Measurements from ENCODE around the gene MRRF. TPM values are rescaled to one million over a fixed set of nuclear protein-coding genes. Genes with fewer than 3 reads are reported as not detected.

The MRRF gene
- total RNA-seq, 2 experiments from 2014 or later, result 34.1 to 35.4 TPM

DNA sequence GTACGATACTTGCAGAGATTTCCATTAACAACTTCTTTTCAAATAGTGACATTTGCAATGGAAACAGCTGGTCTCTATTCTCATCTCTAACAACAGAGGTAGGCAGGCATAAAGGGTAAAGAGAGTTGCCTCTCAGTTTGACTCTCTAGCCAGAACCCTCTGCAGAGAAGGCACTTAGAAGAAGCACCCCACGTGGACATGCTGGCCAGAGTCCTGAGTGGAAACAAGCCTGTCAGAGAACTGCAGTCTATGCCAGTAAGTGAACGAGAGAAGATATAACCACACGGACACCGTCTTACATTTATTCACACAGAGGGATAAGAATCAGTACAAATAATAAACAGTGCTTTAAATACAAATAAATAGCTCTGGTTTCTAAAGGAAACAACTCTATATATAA lies 25.0 kb upstream of the MRRF start:
- no peaks in the 10 kb centered on the region for H3K4me1 Mint-ChIP-seq
- ChIA-PET POLR2A (no interaction called here), CTCF (no interaction called here)
- no peak for DNase-seq
- H3K9me3 Mint-ChIP-seq, result no peaks in the 10 kb centered on the region
- no peaks in the 10 kb centered on the region for H3K27me3 Mint-ChIP-seq
- H3K27ac Mint-ChIP-seq, result no peak overlapping the region
- H3K4me3 Mint-ChIP-seq, result no peak overlapping the region
- peaks cover 27% of the 10 kb centered on the region for H3K36me3 Mint-ChIP-seq (ENCODE audit: low read depth)

DNA sequence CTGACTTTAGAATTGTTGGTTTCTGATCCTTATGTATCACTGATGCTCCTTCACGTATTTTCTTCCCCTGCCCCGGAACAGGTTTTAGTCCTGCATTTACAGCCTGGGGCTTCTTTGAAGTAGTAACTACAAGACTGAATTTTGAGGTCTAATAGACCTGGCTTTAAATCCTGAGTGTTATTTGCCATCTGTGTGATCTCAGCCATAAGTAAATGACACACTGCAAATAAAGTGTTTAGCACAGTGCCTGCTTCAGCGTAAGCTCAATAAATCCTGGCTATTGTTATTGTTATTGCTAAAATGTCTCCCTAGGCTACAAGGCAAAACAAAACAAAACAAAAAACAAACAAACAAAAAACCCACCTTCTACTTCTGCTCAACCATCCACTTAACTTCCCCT lies 20.3 kb upstream of the MRRF start:
- no peak for DNase-seq
- ChIA-PET POLR2A (no interaction called here), CTCF (no interaction called here)
- H3K9me3 Mint-ChIP-seq, result no peaks in the 10 kb centered on the region
- H3K36me3 Mint-ChIP-seq (ENCODE audit: low read depth), result peaks cover 40% of the 10 kb centered on the region
- no peaks in the 10 kb centered on the region for H3K4me1 Mint-ChIP-seq
- H3K27me3 Mint-ChIP-seq, result no peaks in the 10 kb centered on the region
- H3K4me3 Mint-ChIP-seq, result no peak overlapping the region
- H3K27ac Mint-ChIP-seq, result no peak overlapping the region

DNA sequence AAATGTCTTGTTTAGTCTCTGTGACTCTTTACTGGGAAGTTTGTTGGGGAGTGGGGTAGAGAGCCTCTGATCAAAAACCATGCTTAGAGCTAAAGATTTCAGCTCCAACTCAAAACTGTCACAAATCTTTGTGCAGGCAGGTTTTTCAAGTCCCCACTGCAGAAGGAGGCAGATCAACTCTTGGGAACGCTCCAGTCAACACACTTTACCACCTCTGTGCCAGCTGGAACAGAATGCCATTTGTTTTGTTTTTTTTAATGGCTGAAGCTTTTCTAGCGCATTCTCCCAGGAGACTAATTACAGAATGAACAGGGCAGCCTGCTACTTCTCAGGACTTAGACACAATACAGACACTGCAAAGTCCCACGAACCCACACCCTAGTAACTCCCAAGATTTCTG lies 18.0 kb upstream of the MRRF start:
- POLR2A ChIA-PET, result interaction anchor here (0.6 kb wide), 1 partner anchor 16 kb away, joined by 5 read pairs; no protein-coding TSS in a partner anchor

GRCh38 chr9:122248448-122248865 lies 16.2 kb upstream of the MRRF start:
- no peak for DNase-seq
- H3K27me3 Mint-ChIP-seq, result no peaks in the 10 kb centered on the region
- H3K36me3 Mint-ChIP-seq (ENCODE audit: low read depth), result peaks cover 42% of the 10 kb centered on the region
- CTCF ChIA-PET, result interaction anchor here (0.7 kb wide), 1 partner anchor 59 kb away, joined by 7 read pairs; no protein-coding TSS in a partner anchor
- no peak overlapping the region for H3K27ac Mint-ChIP-seq
- no peaks in the 10 kb centered on the region for H3K4me1 Mint-ChIP-seq
- no peak overlapping the region for H3K4me3 Mint-ChIP-seq
- H3K9me3 Mint-ChIP-seq, result no peaks in the 10 kb centered on the region
- POLR2A ChIA-PET, result no interaction called here

More for the DNA sequence above, 18.0 kb upstream of the MRRF start:
- Mint-ChIP-seq H3K27ac (no peak overlapping the region), H3K27me3 (no peaks in the 10 kb centered on the region), H3K4me3 (no peak overlapping the region), H3K9me3 (no peaks in the 10 kb centered on the region), H3K4me1 (no peaks in the 10 kb centered on the region), H3K36me3 (ENCODE audit: low read depth) (peaks cover 41% of the 10 kb centered on the region)
- CTCF ChIA-PET, result no interaction called here
- DNase-seq, result no peak

- CTCF ChIA-PET, result no interaction called here
- no peak for DNase-seq
- no peaks in the 10 kb centered on the region for H3K27me3 Mint-ChIP-seq
- H3K27ac Mint-ChIP-seq, result no peak overlapping the region
- H3K9me3 Mint-ChIP-seq, result no peaks in the 10 kb centered on the region
- no peak overlapping the region for H3K4me3 Mint-ChIP-seq
- peaks cover 1% of the 10 kb centered on the region for H3K4me1 Mint-ChIP-seq
- POLR2A ChIA-PET, result no interaction called here
- H3K36me3 Mint-ChIP-seq (ENCODE audit: low read depth), result peaks cover 27% of the 10 kb centered on the region
Measured at GRCh38 chr9:122251351-122251750, 13.3 kb upstream of the MRRF start.

DNA sequence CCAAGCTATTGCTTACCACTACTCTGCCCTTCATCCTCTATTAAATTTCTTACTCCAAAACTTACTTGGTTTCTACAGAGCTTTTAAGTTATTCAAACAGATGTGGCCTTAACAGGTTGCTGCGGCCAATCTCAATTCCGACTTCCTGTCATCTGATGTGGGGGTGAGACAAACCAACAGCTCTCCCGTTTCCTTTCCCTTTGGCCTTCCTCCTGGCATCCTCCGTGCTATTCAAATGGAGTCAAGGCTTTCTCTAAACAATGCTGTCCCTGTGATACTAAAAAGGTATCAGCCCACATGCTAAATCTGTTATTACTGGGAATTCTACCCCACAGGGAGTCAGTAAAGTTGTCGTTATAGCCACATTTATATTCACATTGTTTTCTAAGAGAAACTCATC lies 11.9 kb upstream of the MRRF start:
- H3K27me3 Mint-ChIP-seq, result no peaks in the 10 kb centered on the region
- H3K36me3 Mint-ChIP-seq (ENCODE audit: low read depth), result peaks cover 22% of the 10 kb centered on the region
- H3K4me3 Mint-ChIP-seq, result no peak overlapping the region
- POLR2A ChIA-PET, result no interaction called here
- H3K4me1 Mint-ChIP-seq, result peaks cover 1% of the 10 kb centered on the region
- H3K27ac Mint-ChIP-seq, result no peak overlapping the region
- H3K9me3 Mint-ChIP-seq, result no peaks in the 10 kb centered on the region
- CTCF ChIA-PET, result no interaction called here
- DNase-seq, result no peak

DNA sequence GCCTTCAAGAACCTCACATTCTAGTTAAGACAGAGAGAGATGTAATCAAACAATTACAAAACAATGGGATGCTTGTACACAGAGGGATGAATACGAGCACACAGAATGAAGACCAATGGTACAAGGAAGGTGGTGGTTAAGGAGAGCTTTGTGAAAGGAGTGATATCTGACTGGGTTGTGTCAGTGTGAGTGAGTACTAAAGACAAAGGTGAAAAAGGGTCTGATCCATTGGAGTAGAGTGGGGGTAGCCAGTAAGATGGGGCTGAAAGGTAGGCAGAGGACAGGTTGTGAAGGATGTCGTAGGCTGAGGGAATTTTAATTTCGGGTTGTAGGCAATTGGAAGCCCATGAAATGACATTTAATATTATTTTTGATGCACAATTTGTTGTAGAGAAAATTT lies 9.9 kb upstream of the MRRF start:
- H3K9me3 Mint-ChIP-seq, result no peaks in the 10 kb centered on the region
- peaks cover 29% of the 10 kb centered on the region for H3K36me3 Mint-ChIP-seq (ENCODE audit: low read depth)
- ChIA-PET CTCF (no interaction called here), POLR2A (no interaction called here)
- no peak overlapping the region for H3K4me3 Mint-ChIP-seq
- no peaks in the 10 kb centered on the region for H3K27me3 Mint-ChIP-seq
- peaks cover 1% of the 10 kb centered on the region for H3K4me1 Mint-ChIP-seq
- no peak for DNase-seq
- H3K27ac Mint-ChIP-seq, result no peak overlapping the region

DNA sequence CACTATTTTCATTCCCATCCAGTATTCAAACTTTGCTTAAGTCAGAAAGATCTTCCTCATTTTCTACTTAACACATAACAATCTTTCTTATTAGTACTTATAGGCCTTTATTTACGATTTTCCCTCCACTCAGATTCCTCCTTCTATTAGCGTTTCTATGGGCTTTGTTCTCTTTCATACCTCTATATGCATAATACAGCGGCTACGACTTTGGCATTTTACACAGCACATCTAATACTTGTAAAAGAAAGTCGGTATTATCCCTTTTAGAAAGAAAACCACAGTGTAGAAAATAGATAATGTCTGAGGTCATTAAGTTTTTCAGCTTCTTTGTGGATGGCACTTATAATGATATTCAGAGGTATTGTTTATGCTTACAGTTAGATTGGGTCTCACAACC lies 8.5 kb upstream of the MRRF start:
- Mint-ChIP-seq H3K4me1 (peaks cover 6% of the 10 kb centered on the region), H3K36me3 (ENCODE audit: low read depth) (peaks cover 30% of the 10 kb centered on the region), H3K27ac (no peak overlapping the region), H3K9me3 (no peaks in the 10 kb centered on the region), H3K27me3 (no peaks in the 10 kb centered on the region), H3K4me3 (no peak overlapping the region)
- DNase-seq, result no peak
- CTCF ChIA-PET, result no interaction called here
- POLR2A ChIA-PET, result no interaction called here

GRCh38 chr9:122258886-122259415 lies 5.7 kb upstream of the MRRF start:
- no peak overlapping the region for H3K4me3 Mint-ChIP-seq
- no peak for DNase-seq
- H3K27ac Mint-ChIP-seq, result no peak overlapping the region
- H3K27me3 Mint-ChIP-seq, result no peaks in the 10 kb centered on the region
- ChIA-PET POLR2A (no interaction called here), CTCF (no interaction called here)
- H3K4me1 Mint-ChIP-seq, result peaks cover 32% of the 10 kb centered on the region
- H3K36me3 Mint-ChIP-seq (ENCODE audit: low read depth), result peaks cover 28% of the 10 kb centered on the region
- no peaks in the 10 kb centered on the region for H3K9me3 Mint-ChIP-seq

GRCh38 chr9:122261469-122261881 lies 3.2 kb upstream of the MRRF start:
- ChIA-PET CTCF (no interaction called here), POLR2A (no interaction called here)
- H3K36me3 Mint-ChIP-seq (ENCODE audit: low read depth), result peaks cover 32% of the 10 kb centered on the region
- no peak for DNase-seq
- peak overlapping the region; percentile 26 for H3K27ac Mint-ChIP-seq
- H3K4me3 Mint-ChIP-seq, result no peak overlapping the region
- no peaks in the 10 kb centered on the region for H3K9me3 Mint-ChIP-seq
- H3K4me1 Mint-ChIP-seq, result peaks cover 45% of the 10 kb centered on the region
- H3K27me3 Mint-ChIP-seq, result no peaks in the 10 kb centered on the region

DNA sequence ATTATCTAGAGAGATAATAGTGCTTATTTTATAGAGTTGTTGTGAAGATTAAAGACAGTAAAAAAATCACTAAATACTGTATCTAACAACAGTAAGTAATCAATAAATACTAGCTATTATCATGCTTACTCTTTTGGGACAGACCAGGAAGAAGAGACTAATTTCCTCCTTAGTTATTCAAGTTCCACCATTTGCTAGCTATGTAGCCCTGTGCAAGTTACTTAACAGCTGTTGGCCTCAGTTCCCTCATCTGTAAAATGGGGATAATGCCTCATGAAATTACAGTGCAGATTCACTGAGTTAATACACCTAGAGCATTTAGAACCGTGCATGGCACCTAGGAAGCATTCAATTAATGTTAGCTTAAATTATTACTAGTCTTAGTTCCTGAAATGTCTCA lies 2.6 kb upstream of the MRRF start:
- no peak overlapping the region for H3K4me3 Mint-ChIP-seq
- DNase-seq, result no peak
- POLR2A ChIA-PET, result interaction anchor here (0.5 kb wide), 1 partner anchor 15 kb away, joined by 5 read pairs; no protein-coding TSS in a partner anchor
- H3K9me3 Mint-ChIP-seq, result no peaks in the 10 kb centered on the region
- H3K27ac Mint-ChIP-seq, result no peak overlapping the region
- peaks cover 46% of the 10 kb centered on the region for H3K4me1 Mint-ChIP-seq
- H3K27me3 Mint-ChIP-seq, result no peaks in the 10 kb centered on the region
- H3K36me3 Mint-ChIP-seq (ENCODE audit: low read depth), result peaks cover 32% of the 10 kb centered on the region
- CTCF ChIA-PET, result no interaction called here

DNA sequence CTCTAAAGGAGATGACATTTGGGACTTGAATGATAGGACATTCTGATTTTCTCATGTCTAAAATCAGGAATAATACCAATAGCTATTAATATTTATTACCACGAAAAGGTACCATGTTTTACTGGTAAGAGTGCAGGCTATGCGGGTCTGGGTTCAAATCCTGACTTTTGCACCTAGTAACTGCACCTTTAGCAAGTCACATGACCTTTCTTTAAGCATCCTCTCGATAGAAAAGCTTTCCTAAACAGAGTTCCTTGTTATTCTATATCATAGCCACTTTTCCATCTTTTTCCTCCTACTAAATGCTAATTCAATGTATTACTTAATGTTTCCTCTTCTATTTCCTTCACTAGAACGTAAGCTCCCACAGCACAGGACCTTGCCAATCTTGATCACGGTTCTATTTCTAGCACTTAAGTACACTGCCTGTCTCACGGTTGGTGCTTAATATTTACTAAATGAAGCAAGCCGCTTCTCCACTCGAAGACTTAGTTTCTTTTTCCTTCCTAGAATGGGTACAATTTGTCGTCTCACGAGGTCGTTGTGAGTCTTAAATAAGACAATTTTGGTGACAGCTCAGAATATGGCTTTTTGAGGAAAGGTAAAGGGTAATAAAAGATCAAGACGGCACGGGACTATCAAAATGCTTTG lies 858 bp upstream of the MRRF start:
- no peaks in the 10 kb centered on the region for H3K27me3 Mint-ChIP-seq
- ChIA-PET POLR2A (no interaction called here), CTCF (no interaction called here)
- peaks cover 26% of the 10 kb centered on the region for H3K36me3 Mint-ChIP-seq (ENCODE audit: low read depth)
- peak; percentile 22 for DNase-seq
- H3K4me1 Mint-ChIP-seq, result peaks cover 54% of the 10 kb centered on the region
- peak overlapping the region; percentile 100 for H3K27ac Mint-ChIP-seq
- H3K9me3 Mint-ChIP-seq, result no peaks in the 10 kb centered on the region
- peak overlapping the region; percentile 89 for H3K4me3 Mint-ChIP-seq

GRCh38 chr9:122265149-122265915 lies 650 bp downstream of the MRRF start:
- POLR2A ChIA-PET, result no interaction called here
- H3K4me3 Mint-ChIP-seq, result peak overlapping the region; percentile 89
- peak overlapping the region; percentile 100 for H3K27ac Mint-ChIP-seq
- CTCF ChIA-PET, result interaction anchor here (0.9 to 1.1 kb wide), 2 partner anchors 16 to 21 kb away, joined by 3 to 5 read pairs; no protein-coding TSS in a partner anchor
- peak; percentile 45 for DNase-seq
- H3K9me3 Mint-ChIP-seq, result no peaks in the 10 kb centered on the region
- peaks cover 16% of the 10 kb centered on the region for H3K36me3 Mint-ChIP-seq (ENCODE audit: low read depth)
- H3K27me3 Mint-ChIP-seq, result no peaks in the 10 kb centered on the region
- H3K4me1 Mint-ChIP-seq, result peaks cover 54% of the 10 kb centered on the region
